Right ventricle myocardium superior (tissue), 1 donor: ENCODE measurements around the gene RCSD1. TPM values are rescaled to one million over a fixed set of nuclear protein-coding genes. Genes with fewer than 3 reads are reported as not detected.
A peak's percentile ranks its signal among the peaks of the same experiment; 100 is the strongest.

Source experiments
- ATAC-seq: fragments of 200-7000 bp; cut with Tn5 transposase; one replicate; pipeline ENCODE4 v1.9.1; 2020; ENCODE audit warnings: mild to moderate bottlenecking; ENCODE audit not compliant: poor library complexity
- DNase-seq: peaks from one replicate; pipeline ENCODE4 v3.0.0-alpha.2; 2020
- intact Hi-C: fragments of 100-400 bp; cut with DNase I; formaldehyde crosslinking; loops from one replicate; pipeline ENCODE4 v1.11.2; 2022
- total RNA-seq: library from RNA; stranded (reverse); fragmentation: NEBNext Ultra II Directional; extraction: Animal tissue kit (Norgen Biotek cat#: 25700); gene quantifications from one replicate; pipeline ENCODE4 v1.2.1, GENCODE V29; 2021
- donor health status: DM: no; HTN: yes; CAD: no; lungs with severe emphysema.

RCSD1 gene
- total RNA-seq, 1 donor from 2014 or later, result 42.9 TPM

DNA sequence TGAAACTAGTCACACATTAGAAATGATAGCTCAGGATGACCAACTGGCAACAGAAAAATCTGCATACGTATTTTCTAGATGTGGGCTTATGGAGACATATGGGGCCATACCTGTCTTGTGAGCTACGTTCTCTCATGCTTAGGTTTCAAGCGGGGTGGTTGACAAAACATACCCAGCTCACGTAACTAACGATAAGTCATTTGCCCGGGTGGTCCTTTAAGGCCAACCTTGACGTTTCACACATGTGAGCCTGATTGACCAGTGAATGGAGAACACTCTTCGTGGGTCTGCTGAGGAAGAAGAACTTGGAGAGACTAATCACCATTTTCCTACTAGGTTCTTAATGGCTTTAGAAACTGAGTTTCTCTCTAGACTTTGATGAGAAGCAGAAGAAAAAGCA, 13.5 kb upstream of the RCSD1 start:
- intact Hi-C loops, result no loop called here
- no peak for ATAC-seq
- DNase-seq, result no peak

DNA sequence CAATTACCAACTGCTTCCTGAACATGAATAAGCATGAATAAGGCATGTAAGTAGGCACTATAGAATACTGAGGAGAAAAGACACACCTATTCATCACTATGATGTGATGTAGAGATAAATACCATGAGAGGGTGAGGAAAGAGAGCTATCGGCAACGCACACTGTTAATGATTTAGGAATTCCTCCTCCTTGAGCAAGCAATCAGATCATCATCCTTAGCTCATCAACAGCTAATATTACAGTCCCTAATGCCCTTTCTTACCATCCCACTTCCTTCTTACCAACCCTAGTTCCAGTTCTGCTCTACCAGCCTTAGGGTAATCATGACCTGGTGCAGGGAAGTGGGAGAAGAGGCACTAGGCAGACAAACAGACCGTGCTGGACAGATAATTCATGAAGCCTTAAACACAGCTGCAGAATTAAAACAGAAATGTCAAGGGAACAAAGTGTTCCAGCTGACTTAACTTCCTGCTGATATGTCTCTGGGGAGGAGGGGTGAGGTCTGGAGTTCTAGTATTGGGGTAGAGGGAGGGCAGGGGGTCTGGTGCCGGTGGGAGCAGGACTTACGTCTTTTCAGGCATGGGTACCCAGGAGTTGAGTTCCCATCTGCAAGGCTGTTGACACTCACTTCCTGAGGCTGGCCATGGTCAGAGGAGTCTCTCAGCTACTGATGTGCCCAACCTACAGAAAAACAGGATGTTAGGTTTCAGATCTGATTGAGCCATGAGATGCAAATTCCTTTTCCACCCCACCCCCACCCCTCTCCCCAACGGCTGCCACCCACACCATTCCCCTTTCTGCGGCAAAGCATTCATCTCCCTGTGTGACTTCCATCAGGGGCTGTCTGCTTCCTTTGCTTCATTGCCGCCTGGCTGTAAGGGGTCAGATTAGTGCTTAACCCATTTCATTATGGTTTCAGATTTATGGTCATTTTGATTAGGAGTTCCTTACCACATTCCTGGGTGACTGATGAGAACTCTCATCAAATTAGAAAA, 12.6 kb upstream of the RCSD1 start:
- DNase-seq, result peak; percentile 55
- peak; percentile 79 for ATAC-seq
- intact Hi-C loops, result no loop called here

DNA sequence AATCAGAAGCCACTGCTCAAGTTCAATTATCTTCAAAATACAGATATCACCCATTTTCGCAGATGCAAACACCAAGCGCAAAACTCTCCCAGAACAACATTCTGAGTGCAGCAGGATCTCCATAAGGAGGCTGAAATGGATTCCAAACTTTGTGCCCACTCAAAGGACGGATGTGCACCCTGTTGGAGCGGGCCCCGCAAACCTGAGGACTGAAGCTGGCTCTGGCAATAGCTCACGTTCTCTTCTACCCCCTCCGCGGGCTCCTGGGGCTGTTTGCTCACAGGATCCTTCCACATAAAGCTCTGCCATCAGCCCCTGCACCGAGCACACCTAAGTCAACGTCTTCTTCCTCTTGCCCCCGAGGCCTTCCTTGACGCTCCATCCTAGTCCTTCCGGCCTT, 11.7 kb upstream of the RCSD1 start:
- intact Hi-C loops, result no loop called here
- ATAC-seq (no peak), DNase-seq (no peak)

DNA sequence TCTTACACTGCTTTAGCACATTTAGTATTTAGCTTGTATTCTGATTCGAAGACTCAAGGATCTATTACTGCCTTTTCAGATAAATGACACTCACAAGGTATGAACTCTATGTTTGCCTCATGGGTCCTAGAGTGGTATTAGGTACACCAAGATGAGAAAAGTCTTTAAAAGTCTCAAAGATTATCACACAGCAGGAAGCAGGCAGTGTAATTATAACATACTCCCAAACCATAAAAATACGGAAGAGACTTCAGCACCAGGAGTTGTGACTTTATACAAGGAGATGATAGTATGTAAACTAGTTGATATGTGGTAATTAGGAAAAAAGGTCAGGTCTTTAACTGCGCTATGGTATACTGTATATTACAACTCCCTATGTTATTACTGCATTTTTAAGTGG, 11.2 kb upstream of the RCSD1 start:
- intact Hi-C loops, result no loop called here
- no peak for ATAC-seq
- no peak for DNase-seq

DNA sequence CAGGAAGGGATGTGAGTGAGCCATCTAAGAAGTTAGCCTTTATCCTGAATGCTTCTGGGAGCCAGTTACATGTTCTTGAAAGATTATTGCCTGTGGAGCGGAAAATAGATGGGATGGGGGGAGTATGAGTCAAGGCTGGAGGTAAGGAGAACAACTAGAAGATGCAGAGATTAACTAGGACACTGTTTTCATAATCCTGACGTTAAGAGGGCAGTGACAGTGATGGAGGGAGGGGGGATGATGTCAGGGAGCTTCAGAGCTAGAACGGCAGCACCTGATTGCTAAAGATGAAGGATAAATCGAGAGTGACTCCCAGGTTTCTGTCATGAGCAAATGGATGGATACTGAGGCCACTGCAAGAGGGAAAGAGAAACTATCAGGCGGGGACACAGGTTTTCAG, 10.0 kb upstream of the RCSD1 start:
- no peak for ATAC-seq
- intact Hi-C loops, result no loop called here
- DNase-seq, result no peak

DNA sequence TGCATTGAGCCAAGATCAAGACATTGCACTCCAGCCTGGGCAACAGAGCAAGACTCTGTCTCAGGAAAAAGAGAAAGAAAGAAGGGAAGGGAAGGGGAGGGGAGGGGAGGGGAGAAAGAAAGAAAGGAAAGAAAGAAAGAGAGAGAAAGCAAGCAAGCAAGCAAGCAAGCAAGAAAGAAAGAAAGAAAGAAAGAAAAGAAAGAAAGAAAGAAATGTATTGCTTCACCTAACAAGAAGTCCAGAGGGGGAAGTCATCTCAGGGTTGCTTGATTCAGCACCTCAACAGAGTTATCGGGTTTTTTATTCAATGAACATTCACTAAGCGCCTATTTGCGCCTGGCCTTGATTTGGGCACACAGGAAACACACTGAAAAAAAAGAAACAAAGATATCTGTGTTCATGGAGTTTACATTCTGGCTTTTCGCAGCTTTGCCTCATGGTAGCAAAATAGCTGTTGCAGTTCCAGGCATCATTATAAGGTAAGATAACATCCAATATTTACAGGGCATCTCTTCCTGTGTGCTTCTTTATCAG, 8.2 kb upstream of the RCSD1 start:
- intact Hi-C loops, result no loop called here
- DNase-seq, result no peak
- no peak for ATAC-seq

DNA sequence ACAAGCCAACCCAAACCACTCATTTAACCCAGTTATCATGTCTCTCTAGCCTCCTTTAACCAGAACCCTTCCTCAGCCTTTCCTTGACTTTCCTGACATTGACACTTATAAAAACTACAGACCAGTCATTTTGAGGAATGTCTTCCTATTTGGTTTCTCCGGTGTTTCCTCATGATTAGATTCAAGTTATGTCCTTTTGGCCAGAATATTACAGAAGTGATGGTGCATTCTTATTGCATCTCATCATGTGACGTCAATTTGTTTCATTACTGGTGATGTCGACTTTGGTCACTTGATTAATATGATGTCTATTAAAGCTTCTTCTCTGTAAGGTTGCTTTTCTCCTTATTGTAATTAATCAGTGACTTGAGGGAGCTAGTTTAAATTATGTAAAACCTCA, 6.1 kb upstream of the RCSD1 start:
- DNase-seq, result no peak
- intact Hi-C loops, result no loop called here
- no peak for ATAC-seq

DNA sequence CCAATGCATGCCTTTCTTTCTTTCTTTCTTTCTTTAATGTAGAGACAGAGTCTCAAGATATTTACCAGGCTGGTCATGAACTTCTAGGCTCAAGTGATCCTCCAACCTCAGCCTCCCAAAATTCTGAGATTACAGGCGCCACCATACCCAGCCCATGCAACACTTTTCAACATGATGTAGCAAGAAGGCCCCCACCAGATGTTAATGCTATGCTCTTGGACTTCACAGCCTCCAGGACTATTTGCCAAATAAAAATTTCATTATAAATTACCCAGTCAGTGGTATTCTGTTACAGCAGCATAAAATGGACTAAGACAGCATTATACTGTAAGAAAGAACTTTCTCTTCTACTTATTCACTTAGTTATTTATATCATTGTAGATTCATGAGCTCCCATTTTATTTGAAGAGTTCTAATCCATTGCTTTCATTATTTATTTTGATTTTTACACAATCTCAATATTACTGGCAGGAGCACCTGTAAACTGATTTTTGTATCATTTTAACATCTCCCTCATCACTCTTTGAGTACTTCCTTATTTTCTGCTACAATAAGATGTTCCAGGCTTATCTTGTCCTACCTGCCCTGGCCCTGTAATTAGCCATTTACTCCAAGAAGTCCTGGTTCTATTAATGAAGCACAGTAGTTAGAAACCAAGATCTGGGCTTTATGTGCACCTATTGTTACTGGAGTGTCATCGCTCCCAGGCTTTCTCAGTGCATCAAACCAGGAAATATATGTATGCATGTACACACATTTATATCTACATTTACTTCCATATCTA, 4.8 kb upstream of the RCSD1 start:
- ATAC-seq (no peak), DNase-seq (no peak)
- intact Hi-C loops, result no loop called here

DNA sequence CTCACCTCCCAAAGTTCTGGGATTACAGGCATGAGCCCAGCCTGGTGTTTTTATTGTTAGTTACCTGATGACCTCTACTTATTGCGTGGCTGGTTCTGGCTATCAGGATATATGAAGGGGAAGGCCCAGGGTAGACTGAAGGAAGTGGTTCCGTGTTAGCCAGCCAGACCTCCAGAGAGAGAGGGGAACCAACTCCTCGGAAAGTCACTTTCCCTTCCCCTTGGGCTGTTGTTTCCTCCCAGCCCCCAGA, 2.5 kb upstream of the RCSD1 start:
- intact Hi-C loops, result no loop called here
- DNase-seq (no peak), ATAC-seq (no peak)

DNA sequence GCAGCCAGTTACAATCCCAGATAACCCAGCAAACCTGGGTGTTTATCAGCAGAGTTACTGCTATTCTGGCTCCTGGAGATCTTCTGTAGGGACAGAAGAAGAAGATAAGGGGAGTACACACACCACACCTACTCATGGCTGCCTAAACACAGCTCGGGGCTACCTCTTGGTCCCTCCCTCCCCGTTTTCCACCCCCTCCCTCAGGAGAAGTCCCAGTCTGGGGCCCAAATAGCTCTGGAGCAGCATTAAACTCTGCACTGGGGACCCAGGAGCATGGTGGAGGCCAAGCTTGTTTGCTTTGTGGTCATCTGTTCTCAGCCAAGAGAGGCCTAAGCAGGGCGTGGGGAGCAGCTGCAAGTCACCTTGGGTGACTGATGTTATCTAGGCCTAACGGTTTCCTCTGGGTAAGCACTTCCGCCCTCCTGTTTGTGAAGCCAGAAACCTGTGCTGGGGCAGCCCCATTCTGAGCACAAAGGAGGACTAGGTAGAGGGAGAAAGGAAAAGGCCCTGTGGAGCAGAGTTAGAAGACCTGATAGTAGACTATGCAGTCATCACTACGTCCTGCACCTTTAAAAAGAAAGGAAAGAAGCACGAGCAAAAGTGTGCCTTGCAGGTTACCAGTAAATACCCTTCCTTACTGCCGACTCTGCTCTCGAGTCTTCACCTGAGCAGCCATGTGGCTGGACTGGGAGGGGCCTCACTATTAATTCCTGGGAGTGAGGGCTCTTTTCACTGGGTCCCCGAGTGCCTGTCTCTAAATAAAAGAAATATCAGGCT, 2.0 kb upstream of the RCSD1 start:
- DNase-seq, result peak; percentile 48
- intact Hi-C loops, result no loop called here
- ATAC-seq, result no peak

DNA sequence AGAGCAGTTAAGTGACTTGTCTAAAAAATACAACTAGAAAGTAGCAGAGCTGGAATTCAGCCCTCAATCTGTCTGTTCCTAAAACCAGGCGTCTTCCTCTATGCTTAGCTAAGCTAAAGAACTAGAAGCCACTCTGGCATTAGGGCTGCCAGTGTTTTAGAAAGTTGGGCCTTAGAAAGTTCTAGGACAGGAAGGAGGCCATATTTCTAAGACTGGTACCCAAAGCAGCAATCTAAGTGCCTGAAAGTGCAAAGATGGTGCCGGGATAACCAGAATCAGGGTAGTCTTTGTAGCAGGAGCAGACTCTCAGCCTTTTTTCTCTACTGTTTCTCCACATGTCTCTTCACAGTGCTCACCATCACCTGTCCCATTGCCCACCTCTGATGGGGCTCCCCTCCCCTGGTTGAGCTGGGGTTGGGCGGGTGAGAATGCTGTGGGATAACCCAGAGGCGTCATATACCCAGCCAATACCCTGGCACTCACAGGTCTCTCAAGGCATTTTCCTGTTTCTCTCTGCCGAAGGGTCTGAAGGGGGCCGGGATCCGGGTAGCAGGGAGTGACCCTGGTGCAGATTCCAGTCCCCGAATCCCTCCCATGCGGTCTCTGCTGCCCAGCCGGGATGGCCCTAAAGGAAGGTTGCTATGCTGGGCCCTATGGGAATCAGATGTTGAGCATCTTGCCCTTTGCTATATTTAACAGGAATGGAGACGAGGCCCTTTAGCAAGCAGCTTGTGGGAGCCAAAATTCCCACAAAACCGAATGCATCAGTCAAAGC, 1.1 kb upstream of the RCSD1 start:
- intact Hi-C loops, result no loop called here
- no peak for DNase-seq
- ATAC-seq, result no peak

DNA sequence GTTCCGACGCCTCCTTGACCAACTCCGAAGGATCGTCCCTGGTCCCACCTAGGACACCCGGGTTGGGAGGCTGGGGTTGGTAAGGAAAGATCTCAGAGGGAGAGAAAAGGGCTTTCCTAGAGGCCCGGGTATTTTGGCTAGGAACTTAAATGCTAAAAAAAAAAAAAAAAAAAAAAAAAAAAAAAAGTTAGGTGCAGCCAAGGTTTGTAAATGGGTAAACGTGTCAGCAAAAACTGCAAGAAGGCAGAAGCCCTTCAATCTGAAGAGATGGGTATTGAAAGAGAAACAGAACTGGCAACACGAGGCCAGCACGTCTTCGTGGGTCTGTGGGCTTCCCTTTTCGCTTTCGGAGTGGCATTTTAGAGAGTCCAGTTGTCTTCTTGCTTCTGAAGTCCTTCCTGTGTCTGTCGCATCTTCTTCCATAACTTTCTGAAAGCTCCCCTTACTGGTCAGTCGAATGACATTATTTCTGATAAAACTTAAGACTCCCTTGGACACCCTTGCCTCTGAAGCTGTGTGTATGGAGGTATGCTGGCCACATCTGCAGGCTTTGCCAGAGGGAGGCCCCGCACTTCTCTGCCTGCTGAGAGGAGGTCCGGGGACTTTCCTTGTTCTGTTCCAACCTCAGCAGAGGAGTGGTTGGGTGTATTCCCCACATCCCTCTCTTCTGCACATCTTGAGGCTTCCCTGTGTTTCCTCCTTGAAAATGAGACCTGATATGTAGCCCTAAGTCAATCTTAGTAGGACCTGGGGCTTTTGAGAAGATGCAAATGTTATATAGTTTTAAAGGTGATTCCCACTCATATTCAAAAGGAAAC, 745 bp downstream of the RCSD1 start:
- DNase-seq (no peak), ATAC-seq (peak; percentile 24)
- intact Hi-C loops, result loop anchor here (2.0 kb wide), 1 partner anchor 54 kb away; no protein-coding TSS in a partner anchor

DNA sequence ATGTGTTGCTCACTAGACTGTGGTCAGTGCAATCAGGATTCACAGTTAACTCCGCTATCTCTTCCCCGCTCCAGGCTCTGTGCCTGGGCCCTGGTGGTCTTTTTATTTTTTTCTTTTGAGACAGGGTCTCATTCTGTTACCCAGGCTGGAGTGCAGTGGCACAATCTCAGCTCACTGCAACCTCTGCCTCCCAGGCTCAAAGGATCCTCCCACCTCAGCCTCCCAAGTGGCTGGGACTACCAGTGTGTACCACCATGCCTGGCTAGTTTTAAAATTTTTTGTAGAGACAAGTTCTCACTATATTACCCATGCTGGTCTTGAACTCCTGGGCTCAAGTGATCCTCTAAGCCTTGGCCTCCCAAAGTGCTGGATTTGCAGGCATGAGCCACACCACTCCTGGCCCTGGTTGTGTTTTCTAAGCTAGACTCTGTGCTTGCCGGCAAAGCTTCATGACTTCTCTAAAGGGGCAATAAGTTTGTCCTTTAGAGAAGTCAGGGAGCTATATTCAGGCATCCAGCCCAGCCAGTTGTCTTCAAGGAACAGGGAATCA, 1.4 kb downstream of the RCSD1 start:
- intact Hi-C loops, result loop anchor here (2.0 kb wide), 1 partner anchor 53 kb away; no protein-coding TSS in a partner anchor
- ATAC-seq, result no peak
- no peak for DNase-seq

DNA sequence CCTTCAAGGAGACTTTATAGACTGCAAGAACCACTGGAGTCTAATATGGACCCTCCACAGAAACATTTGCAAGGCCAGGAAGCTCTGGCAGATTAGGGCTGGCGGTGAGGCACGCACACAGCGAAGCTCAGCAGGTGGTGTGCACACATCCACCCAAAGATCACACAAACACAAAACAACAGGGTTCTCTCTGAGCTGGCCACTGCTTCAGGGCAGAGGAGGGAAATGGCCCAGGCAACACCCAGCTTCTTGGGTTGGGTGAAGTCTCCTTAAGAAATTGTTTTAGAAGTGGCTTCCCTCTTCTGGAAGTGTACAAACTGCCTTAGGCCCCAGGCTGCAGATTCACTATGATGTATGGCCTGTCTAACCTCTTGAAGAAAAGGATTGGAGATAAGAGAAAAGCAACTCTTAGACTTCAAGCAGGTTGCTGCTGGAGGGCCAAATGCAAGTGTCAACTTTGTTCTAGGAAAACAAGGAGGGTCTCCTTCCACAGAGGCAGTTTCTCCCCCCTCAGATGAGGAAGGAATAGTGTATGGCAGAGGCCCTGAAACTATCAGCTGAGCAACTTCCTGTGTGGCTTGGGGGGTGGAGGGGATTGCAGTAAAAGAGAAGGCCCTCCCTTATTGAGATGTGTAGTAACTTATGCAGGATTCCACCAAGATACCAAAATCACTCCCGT, 2.0 kb downstream of the RCSD1 start:
- intact Hi-C loops, result loop anchor here (2.0 kb wide), 1 partner anchor 53 kb away; no protein-coding TSS in a partner anchor
- ATAC-seq, result no peak
- peak; percentile 47 for DNase-seq

DNA sequence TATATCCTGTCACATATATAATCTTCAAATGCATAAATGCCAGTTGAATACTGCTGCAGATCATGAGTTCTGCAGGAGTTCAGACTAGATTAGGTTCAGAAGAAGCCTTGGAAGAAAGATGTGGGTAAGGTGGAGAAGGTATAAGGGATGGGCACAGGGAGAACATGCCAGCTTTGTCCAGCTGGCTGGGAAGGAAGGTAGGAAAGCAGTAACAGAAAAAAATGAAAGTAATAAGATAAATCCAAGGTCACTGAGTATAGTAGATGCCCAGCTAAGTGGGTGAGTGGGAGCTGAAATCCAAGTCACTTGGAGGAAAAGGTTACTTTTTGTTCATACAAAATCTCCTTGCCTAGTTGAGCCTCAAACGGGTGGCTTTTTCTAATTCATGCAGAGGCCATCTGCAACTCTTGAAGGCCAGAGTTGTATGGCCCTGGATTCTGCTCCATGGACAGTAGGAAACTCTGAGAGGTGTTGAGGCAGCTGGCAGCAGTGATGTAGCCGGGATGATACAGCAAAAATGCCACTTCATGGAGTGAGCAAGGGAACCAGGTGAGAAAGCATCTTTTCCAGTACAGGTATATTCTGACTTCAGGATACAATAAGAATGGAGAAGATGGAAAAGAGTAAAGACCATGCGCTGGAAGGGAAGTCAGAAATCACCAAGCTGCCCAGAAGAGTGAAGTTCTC, 3.4 kb downstream of the RCSD1 start:
- intact Hi-C loops, result no loop called here
- ATAC-seq, result no peak
- DNase-seq, result no peak

DNA sequence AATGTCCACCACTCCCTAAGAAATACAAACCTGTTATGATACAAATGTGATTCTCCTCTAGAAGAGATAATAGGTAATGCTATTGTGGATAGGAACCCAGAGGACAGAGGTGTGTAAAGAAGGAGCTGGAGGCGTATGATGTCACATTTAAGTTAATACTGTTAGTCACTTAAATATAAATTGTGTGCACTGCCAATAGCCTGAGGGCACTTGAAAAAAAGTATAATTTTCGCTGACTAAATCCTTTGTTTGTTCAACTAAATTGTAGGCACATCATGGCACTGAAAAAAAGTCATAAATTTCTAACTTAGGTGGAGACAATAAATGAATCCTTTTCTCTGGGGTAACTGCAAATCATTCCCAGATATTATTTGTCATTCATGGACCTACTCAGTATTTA, 4.4 kb downstream of the RCSD1 start:
- intact Hi-C loops, result no loop called here
- ATAC-seq (no peak), DNase-seq (no peak)
